ENCODE measurements around the gene TRAPPC2.

Gene TRAPPC2
- total RNA-seq: 6.2 to 14.6 (median 10.7) reads per million in 17 experiments

DNA sequence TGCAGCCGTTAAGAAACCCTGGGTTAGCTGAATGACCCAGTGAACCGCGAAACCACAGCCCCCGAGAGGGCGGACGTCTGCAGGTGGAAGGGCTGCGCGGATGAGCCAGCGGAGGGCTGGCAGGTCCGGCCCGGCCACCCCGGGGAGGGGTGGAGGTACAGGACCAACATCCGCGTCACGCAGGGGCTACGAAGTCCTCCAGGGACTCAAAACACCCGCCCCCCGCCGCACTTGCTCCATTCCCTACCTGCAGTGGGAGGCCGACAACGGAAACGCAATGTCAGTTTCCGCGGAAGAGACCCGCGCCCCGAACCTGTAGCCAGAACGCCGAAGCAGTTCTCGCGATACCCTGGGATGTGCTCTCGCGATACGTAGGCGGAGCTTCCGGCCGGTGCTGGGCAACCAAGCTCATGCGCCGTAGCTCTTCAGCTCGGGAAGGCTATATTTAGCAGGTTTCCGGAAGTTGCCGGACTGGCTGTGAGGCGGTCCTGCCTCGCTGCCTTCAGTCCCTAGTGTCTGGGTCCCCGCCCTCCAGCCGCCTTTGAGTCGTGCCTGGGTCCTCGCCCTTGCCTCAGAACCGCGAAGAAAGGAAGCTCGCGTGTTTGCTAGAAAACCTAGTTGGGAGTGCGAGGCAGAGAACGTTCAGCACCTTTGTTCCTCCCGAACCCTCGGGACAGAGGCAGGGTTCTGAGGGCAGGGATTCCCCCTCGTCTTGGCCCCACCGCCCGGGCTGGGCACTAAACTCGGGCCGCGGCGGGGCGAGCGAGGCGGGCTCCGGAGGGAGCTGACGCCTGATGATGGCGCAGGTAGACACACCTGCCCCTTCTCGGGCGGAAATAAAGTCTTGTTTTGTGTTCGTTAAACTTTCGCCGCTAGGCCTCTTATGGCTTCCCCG lies at the start of gene TRAPPC2, which contains the start of gene OFD1:
Gene TRAPPC2, minus strand, starts transcription at position 343 of the 895 bp plus-strand sequence. CDS start 14,657 bp downstream, outside the sequence.
Gene OFD1, plus strand, starts transcription at position 471 of the 895 bp plus-strand sequence. Its CDS starts 324 bp downstream, at position 795.
- peak; percentile 91 to 96 (median 94) for DNase-seq

DNA sequence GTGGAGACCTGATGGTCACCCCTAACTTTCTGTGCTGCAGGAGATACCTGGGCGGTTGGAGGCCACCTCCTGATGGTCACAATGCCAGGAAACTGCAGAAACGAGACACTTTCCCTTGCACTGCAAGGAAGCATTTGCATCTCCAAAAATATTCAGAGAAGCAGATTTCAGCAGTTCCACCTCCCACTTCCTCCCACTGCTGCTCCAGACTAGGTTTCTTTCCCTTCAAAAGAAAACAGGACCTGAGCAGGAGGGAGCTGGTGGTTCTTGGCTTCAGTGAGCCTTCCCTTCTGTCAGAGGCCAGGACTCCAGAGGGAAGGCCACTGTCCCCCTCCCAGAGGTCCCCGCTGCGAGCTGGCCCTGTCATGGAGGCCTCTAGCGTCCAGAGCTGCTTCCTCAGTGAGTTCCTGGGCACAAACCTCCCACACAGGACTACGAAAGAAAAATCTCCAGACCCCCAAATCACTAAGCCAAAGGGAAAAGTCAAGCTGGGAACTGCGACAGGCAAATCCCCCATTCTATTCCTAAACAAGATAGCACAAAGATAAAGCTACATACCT lies 46.5 kb upstream of the TRAPPC2 start:
- DNase-seq: peak in 2 of 4 experiments; percentile 31 to 35

DNA sequence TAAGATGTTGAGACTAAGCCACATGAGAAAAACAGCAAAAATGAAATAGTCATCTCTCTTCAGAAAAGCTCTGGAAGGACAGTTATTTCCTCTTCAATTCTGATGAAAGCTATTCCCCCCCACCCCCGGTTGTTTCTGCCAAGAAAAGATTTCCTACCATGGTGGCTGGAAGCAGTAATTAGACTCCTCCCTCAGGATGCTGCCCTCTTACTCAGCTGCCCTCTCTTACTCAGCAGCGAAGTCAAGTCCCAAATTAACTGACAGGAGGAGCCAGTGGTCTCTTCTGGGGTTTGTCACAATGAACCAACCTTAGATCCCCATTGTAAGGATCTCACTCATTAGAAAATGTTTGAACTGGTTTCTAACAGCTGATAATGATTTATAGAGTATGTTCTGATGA lies 44.5 kb upstream of the TRAPPC2 start:
- DNase-seq: peak; percentile 28 to 54 (median 51)

GRCh38 chrX:13776387-13776786 lies 42.0 kb upstream of the TRAPPC2 start:
- no peak for DNase-seq

- no peak for DNase-seq
These were observed 41.4 kb upstream of the TRAPPC2 start for GRCh38 chrX:13775837-13776236.

- DNase-seq: no peak
These were observed 40.3 kb upstream of the TRAPPC2 start for GRCh38 chrX:13774696-13775095.

DNA sequence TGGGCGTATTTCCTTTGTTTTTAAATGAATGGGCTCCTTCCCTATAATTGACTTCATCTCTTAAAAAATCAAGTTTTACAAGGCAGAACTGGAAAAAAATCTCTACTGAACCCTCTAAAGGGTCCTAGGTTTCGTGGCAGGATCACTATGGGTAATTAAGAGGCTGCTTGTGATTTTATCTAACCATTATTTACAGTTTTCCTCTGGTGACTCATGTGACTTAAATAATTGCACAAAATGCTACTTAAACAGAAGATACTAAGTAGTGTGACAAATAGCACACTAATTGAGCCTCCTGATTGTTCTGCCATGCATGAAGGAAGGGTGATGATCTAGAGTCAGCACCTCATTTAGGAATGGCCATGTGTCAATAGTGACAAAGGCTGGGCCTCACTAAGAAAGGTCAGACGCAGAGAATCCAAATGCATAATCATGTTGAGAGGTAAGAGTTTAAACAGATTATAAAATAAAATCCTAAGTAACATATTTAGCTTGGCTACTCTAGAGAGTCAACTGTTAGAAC lies 35.7 kb upstream of the TRAPPC2 start:
- no peak for DNase-seq

- no peak for DNase-seq
These were observed 34.5 kb upstream of the TRAPPC2 start for GRCh38 chrX:13768939-13769338.

- DNase-seq: no peak
These were observed 30.3 kb upstream of the TRAPPC2 start for GRCh38 chrX:13764765-13765164.

GRCh38 chrX:13764281-13764680 lies 29.9 kb upstream of the TRAPPC2 start:
- DNase-seq: peak; percentile 39 to 69 (median 67)

DNA sequence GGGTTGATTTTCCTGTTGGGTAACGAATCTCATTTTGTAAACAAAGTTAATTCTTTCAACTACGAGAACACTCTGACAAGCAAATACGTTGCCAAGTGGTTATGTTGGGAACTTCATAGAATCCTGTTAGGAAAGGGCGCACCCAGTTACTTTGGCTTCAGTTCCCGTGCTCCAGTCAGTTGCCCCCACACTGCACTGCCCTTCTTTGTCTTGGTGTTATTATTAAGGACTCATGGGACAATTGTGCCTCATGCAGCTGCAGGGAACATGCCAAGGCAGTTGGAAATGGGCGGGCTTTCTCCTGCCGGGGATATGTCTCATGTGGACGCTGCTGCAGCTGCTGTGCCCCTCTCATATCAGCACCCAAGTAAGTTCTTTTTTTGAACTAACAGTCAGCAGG lies 29.1 kb upstream of the TRAPPC2 start:
- DNase-seq: no peak

DNA sequence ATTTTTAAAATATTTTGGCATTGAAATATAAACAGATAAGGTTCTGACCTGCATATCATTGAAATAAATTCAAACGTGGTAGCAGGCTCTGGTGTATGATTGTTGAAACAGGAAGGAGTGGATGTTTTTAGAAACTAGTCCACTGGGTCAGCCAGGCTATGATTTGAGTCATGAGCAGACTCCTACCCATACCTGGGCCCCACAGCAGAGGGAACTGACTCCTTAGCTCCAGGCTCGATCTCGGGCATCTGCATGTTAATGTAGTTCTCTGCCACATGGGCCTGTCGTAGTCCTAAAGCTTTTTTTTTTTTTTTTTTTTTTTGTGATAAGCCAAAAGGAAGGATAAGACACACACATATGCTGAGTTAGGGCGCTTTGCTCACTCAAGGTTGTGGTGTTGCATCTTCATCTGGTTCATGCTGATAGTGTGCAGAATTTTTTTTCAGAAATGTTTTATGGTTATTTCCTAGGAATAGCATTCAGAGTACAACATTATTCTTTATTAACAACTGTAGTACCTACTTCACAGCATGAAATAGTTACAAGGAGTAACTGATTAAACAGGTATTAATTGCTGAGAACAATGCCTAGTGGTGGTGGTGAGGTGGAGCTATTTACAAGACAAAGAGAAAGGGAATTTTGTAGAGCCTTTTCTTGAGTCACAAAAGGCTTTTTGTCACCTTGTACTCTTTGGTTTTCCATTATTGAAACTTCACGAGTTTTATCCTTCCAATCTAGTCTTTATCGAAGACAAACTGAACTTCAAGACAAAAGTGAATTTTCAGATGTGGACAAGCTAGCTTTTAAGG lies 27.4 kb upstream of the TRAPPC2 start:
- peak in 3 of 4 experiments; percentile 33 to 42 (median 36) for DNase-seq

GRCh38 chrX:13760426-13760825 lies 26.0 kb upstream of the TRAPPC2 start:
- DNase-seq: peak in 3 of 4 experiments; percentile 43 to 58 (median 47)

DNA sequence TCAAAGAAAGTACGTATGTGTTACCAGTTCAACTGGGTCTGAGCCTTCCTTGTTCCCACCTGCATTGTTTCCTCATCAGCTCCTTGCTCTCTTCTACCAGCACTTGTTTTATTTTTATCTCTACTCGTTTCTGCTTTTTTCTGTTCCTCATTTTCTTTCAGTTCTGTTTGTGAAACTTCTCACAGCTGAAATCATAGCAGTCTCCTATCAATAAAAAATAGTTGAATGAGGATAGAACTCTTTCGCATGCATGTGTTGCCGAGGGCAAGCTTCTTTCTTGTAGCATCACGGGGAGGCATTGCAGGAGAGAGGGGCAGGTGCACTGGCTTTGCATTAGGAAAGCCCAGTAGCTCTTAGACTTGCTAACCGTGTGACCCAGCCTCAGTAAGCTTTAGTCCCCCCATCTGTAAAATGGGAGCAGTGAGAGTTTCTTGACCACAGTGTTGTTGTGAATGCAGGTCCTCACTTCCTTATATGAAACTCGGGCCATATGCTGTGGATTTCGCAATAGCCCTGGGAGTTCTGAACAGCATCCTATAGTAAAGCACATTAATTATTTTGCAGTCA lies 24.8 kb upstream of the TRAPPC2 start:
- DNase-seq: peak in 3 of 4 experiments; percentile 57 to 69 (median 60)

DNA sequence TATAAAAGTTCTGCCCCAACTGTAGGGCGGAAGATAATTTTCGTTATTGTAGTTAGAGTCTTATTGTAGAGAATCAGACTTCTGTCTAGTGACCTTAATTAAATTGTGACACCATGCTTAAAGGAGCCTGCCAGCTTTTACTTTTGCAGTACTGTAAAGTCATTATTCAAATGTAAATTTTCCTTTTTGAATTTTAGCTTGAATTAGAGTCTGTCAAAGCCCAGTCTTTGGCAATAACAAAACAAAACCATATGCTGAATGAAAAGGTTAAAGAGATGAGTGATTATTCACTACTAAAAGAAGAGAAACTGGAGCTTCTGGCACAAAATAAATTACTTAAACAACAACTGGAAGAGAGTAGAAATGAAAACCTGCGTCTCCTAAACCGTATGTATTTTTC lies 22.0 kb upstream of the TRAPPC2 start:
- DNase-seq: no peak

DNA sequence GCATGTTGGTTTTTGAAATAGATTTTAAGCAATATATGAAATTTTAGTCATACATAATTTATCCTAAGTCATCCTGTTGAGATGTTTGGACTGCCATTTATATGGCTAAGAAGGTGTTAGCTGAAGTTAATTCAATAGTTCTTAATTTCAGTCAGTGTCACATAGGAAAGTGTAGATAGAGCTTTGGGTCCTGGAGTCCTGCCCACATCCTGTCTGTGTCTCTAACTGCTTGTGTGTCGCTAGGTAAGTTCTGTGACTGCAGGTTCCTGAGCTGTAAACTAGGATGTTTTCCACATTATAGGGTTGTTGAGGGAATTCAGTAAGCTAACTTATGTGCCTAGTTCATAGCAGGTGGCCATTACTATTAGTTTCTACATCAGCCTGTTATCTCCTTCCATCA lies 20.8 kb upstream of the TRAPPC2 start:
- no peak for DNase-seq

- DNase-seq: peak in 1 of 4 experiments; percentile 37
These were observed 20.3 kb upstream of the TRAPPC2 start for GRCh38 chrX:13754765-13755164.

DNA sequence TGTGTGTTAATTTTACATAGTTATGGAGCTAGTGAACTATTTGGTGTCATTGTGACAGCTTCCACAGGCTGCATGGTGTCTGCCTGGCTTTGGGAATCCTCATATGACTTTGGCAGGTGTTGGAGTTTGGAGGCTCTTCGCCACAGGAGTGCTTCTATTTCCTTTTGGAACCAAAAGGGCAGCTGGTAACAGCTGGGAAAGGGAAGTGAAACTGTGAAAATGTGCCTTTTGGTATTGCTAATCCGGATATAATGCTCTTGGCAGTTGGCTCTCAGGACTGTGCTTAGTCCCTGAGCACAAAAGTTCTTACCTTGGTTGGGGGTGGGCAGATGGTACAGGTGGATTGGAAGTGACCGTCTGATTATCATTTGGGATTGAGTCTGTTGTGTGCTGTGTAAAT lies 18.2 kb upstream of the TRAPPC2 start:
- peak; percentile 50 to 60 (median 56) for DNase-seq

DNA sequence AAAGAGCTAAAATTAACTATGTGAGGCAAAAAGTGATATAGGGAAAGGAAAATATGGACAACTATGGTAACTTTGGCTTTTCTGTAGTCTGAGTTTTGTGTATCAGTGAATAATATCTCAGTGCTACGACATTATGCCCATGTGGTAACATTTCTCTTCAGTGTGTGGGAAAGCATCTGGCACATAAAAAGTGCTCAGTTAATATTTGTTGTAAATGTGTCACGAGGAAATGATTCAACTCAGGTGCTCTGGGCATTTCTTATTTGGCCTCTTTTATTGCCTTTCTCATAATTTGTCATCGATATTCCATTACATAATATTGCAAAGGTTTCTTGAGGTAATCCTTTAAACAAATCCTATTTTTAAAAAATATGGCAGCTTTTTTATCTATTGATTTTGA lies 17.7 kb upstream of the TRAPPC2 start:
- no peak for DNase-seq

- DNase-seq: peak in 1 of 4 experiments; percentile 14
These were observed 16.4 kb upstream of the TRAPPC2 start for GRCh38 chrX:13750812-13751211.

- peak in 2 of 4 experiments; percentile 25 to 30 for DNase-seq
These were observed 15.8 kb upstream of the TRAPPC2 start for GRCh38 chrX:13750204-13750603.

DNA sequence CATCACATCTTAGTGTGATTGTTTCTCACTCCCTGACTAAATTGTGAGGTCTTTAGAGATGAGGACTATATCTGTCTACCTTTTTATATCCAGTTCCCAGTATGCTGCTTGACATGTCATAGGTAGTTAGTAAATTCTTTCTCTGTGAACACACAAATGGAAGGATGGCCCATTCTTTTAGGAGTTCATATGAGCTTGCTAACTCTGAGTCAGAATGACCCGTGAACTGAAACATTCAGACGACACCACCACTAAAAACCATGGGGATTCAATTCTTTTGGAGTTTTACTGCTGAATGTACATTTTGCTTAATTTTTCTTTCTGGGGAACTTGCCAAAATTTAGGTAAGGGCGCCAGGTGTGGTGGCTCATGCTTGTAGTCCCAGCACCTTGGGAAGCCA lies 14.1 kb upstream of the TRAPPC2 start:
- DNase-seq: no peak

Data from suppressor macrophage (primary cell).